GM12878 (cell line): ENCODE data around the gene NINL. TPM values are rescaled to one million over a fixed set of nuclear protein-coding genes. Genes with fewer than 3 reads are reported as not detected.

Experiments
- ATAC-seq: fragments of 200-7000 bp; cut with Tn5 transposase; 3 replicates; pipeline ENCODE4 v1.9.1; 2020; ENCODE audit warnings: mild to moderate bottlenecking, moderate library complexity
- BruUV-seq: library from RNA; stranded (reverse); fragments of 400-500 nt; replicated peaks from 2 replicates; lab custom pipeline; 2021; lab: Mats Ljungman, UMichigan
- CTCF ChIA-PET: fragments of 300-600 bp; sonication (Branson Sonifier 250); formaldehyde crosslinking; extraction: SDS; loops from one replicate; lab custom pipeline; 2021; ENCODE audit warnings: inconsistent platforms; lab: Yijun Ruan, JAX
- POLR2A ChIA-PET: fragments of 350-600 bp; formaldehyde crosslinking; extraction: SDS; loops from one replicate; lab custom pipeline; 2021; ENCODE audit warnings: inconsistent platforms; lab: Charles Lee
- RAD21 ChIA-PET: fragments of 300-600 bp; sonication (Branson Sonifier 250); formaldehyde crosslinking; loops from one replicate; lab custom pipeline; 2023; ENCODE audit warnings: antibody characterized with exemption; ENCODE audit not compliant: unreplicated experiment; lab: Charles Lee
- SMC1A ChIA-PET: fragments of 300-600 bp; sonication (Branson Sonifier 250); formaldehyde crosslinking; loops from one replicate; lab custom pipeline; 2023; ENCODE audit not compliant: unreplicated experiment, uncharacterized antibody; lab: Charles Lee
- DNase-seq: peaks from one replicate; pipeline ENCODE4 v3.0.0-alpha.2; 2011; ENCODE audit warnings: low read depth, low spot score
- FAIRE-seq: peaks from 3 replicates; lab custom pipeline; 2011; peaks lifted over from hg19 to GRCh38; lab: Jason Lieb, UNC
- H2AFZ ChIP-seq: 2 replicates; pipeline ENCODE4 v1.6.0; 2011; ENCODE audit warnings: low read depth, low read length, control low read depth; ENCODE audit not compliant: control insufficient read depth
- H3K27ac ChIP-seq: 2 replicates; pipeline ENCODE4 v1.5.1; 2011; ENCODE audit warnings: control low read depth; ENCODE audit not compliant: control insufficient read depth, insufficient read depth
- H3K27me3 ChIP-seq, 2 experiments: replicated peaks in 1 of 2; 2 replicates each; pipeline versions ENCODE4 v1.6.0 to v1.6.1; 2011; ENCODE audit warnings: low read length in 1 of 2; ENCODE audit not compliant: control insufficient read depth in 2 of 2, insufficient read depth in 2 of 2
- H3K36me3 ChIP-seq, 2 experiments: 2 replicates each; pipeline ENCODE4 v1.5.1; 2011; ENCODE audit warnings: low read length in 1 of 2; ENCODE audit not compliant: control insufficient read depth in 2 of 2, insufficient read depth in 2 of 2
- H3K4me1 ChIP-seq: 2 replicates; pipeline ENCODE4 v1.6.1; 2011; ENCODE audit warnings: mild to moderate bottlenecking, low read length, moderate library complexity, mixed read lengths; ENCODE audit not compliant: control insufficient read depth, insufficient read depth
- H3K4me2 ChIP-seq: 2 replicates; pipeline ENCODE4 v1.6.0; 2011; ENCODE audit warnings: control low read depth; ENCODE audit not compliant: control insufficient read depth, insufficient read depth
- H3K4me3 ChIP-seq: fragments of 200-600 bp; sonication (generic); 2 replicates; pipeline ENCODE4 v1.5.1; 2016
- H3K79me2 ChIP-seq: 2 replicates; pipeline ENCODE4 v1.6.0; 2011; ENCODE audit warnings: low read length; ENCODE audit not compliant: control insufficient read depth, insufficient read depth
- H3K9ac ChIP-seq: 2 replicates; pipeline ENCODE4 v1.8.0; 2011; ENCODE audit warnings: low read length, control low read depth, mixed read lengths; ENCODE audit not compliant: control insufficient read depth, insufficient read depth
- H3K9me3 ChIP-seq: replicated peaks from 3 replicates; pipeline ENCODE4 v1.5.1; 2011; ENCODE audit warnings: mild to moderate bottlenecking, low read length; ENCODE audit not compliant: control insufficient read depth, insufficient read depth
- H4K20me1 ChIP-seq: 2 replicates; pipeline ENCODE4 v1.6.0; 2011; ENCODE audit not compliant: control insufficient read depth, insufficient read depth
- EZH2 ChIP-seq: IDR thresholded peaks from 2 replicates; pipeline ENCODE4 v1.6.1; 2012; ENCODE audit warnings: low read depth, mild to moderate bottlenecking, control low read depth, inconsistent platforms, low read length, borderline replicate concordance; ENCODE audit not compliant: control insufficient read depth
- KLF5 ChIP-seq: fragments of 450-650 bp; IDR thresholded peaks from 2 replicates; pipeline ENCODE4 v1.6.1; 2014; ENCODE audit warnings: mild to moderate bottlenecking; ENCODE audit not compliant: partially characterized antibody
- MYC ChIP-seq: IDR thresholded peaks from 2 replicates; pipeline ENCODE4 v1.6.1; 2011; ENCODE audit warnings: mild to moderate bottlenecking, low read length, moderate library complexity, inconsistent platforms; ENCODE audit not compliant: insufficient read depth, insufficient replicate concordance, insufficient read length, severe bottlenecking
- RB1 ChIP-seq: fragments of 450-650 bp; formaldehyde crosslinking; IDR thresholded peaks from 2 replicates; pipeline ENCODE4 v1.6.1; 2017; ENCODE audit warnings: mild to moderate bottlenecking, borderline replicate concordance
- SMARCA5 ChIP-seq: fragments of 450-650 bp; IDR thresholded peaks from 2 replicates; pipeline ENCODE4 v1.6.1; 2017; ENCODE audit warnings: mild to moderate bottlenecking
- YY1 ChIP-seq: IDR thresholded peaks from 2 replicates; pipeline ENCODE4 v1.6.1; 2011; ENCODE audit warnings: low read depth, mild to moderate bottlenecking, low read length
- ZNF207 ChIP-seq: fragments of 450-650 bp; IDR thresholded peaks from 2 replicates; pipeline ENCODE4 v1.6.1; 2014; ENCODE audit warnings: antibody characterized with exemption, mild to moderate bottlenecking, borderline replicate concordance
- WGBS: methylation state at CpG from one replicate; pipeline ENCODE4 v1.1.6; 2016; ENCODE audit warnings: low lambda C conversion rate; ENCODE audit not compliant: insufficient replicate concordance, insufficient coverage; ENCODE audit errors: missing lambda C conversion rate; 5-methylcytosine and 5-hydroxymethylcytosine counted together
- in situ Hi-C: fragments of 300-500 bp; cut with MboI; formaldehyde crosslinking; loops from 9 replicates; pipeline ENCODE4 v1.14.3; 2018; ENCODE audit warnings: mixed read lengths
- intact Hi-C: fragments of 100-400 bp; cut with micrococcal nuclease; formaldehyde crosslinking; loops from one replicate; pipeline ENCODE4 v1.14.2; 2022; ENCODE audit not compliant: unreplicated experiment
- polyA plus RNA-seq, 11 experiments: library from polyadenylated mRNA; depleted of rRNA in 4 of 11; unstranded in 6 of 11; stranded (reverse) in 5 of 11; fragments of >200 nt; fragmentation: Nextera tagmentation in 4 of 11; fragmentation: Illumina TruSeq in 1 of 11; extraction: Ambion mirVana in 4 of 11; extraction: Trizol in 1 of 11; gene quantifications; 1 replicate in 1 of 11; 2 replicates in 10 of 11; pipeline versions ENCODE4 v1.2.1 to v1.2.3, GENCODE V29; 2011 to 2016; ENCODE audit warnings: inconsistent platforms in 2 of 11, missing spikeins in 2 of 11, low read depth in 1 of 11
- total RNA-seq, 4 experiments: library from RNA; depleted of rRNA in 3 of 4; stranded (reverse); fragments of >200 nt in 3 of 4; fragmentation: Illumina TruSeq in 1 of 4; extraction: Trizol in 1 of 4; gene quantifications; 2 replicates each; pipeline versions ENCODE4 v1.2.1 to v1.2.3, GENCODE V29; 2013 to 2021
- TF ChIP-seq, protein P1 (sequence below): fragments of 450-650 bp; IDR thresholded peaks from 2 replicates; pipeline ENCODE4 v1.6.1; 2017; ENCODE audit warnings: mild to moderate bottlenecking, moderate library complexity
- TF ChIP-seq, protein P2 (sequence below): fragments of 450-650 bp; IDR thresholded peaks from 2 replicates; pipeline ENCODE4 v1.6.1; 2014; ENCODE audit warnings: mild to moderate bottlenecking
- TF ChIP-seq, protein P3 (sequence below): fragments of 450-650 bp; IDR thresholded peaks from 2 replicates; pipeline ENCODE4 v1.6.1; 2016; ENCODE audit warnings: mild to moderate bottlenecking, moderate library complexity, borderline replicate concordance
- TF ChIP-seq, protein P4 (sequence below), 3 experiments: IDR thresholded peaks in 2 of 3; conservative IDR thresholded peaks in 1 of 3; 2 replicates each; pipeline ENCODE4 v1.5.1; 2011; ENCODE audit warnings: low read depth in 3 of 3, low read length in 3 of 3, mild to moderate bottlenecking in 3 of 3, control low read depth in 2 of 3, moderate library complexity in 2 of 3, inconsistent platforms in 1 of 3, mixed read lengths in 1 of 3; ENCODE audit not compliant: control insufficient read depth in 2 of 3, insufficient read depth in 1 of 3; ENCODE audit errors: extremely low read depth in 1 of 3

NINL gene
- total and polyA plus RNA-seq, 10 of the 15 experiments (the other 5 are each of a cell fraction or from before 2014, with no cell fraction given), result 0.04 to 0.77 (median 0.23) TPM; not detected in 1

DNA sequence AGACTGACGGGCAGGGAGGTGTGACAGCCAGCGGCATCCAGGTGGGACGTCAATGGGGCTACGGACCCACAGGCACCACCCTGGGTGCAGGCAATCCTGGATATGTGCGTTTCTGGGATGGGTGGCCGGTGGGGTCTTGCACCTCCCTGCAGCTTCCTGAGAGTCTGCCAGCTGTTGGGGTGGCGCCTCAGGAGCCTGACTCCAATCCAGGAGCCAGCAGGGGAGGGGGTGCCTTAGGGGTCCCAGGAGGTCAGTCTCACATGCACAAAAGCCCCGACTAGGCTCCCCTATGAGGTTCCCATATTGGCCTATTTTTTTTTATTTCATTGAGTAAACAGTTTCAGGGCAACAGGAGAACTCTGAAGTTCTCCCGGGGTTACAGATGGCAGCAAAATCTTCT lies 104.5 kb downstream of the NINL start (continued):
- TF ChIP-seq, protein P1, sequence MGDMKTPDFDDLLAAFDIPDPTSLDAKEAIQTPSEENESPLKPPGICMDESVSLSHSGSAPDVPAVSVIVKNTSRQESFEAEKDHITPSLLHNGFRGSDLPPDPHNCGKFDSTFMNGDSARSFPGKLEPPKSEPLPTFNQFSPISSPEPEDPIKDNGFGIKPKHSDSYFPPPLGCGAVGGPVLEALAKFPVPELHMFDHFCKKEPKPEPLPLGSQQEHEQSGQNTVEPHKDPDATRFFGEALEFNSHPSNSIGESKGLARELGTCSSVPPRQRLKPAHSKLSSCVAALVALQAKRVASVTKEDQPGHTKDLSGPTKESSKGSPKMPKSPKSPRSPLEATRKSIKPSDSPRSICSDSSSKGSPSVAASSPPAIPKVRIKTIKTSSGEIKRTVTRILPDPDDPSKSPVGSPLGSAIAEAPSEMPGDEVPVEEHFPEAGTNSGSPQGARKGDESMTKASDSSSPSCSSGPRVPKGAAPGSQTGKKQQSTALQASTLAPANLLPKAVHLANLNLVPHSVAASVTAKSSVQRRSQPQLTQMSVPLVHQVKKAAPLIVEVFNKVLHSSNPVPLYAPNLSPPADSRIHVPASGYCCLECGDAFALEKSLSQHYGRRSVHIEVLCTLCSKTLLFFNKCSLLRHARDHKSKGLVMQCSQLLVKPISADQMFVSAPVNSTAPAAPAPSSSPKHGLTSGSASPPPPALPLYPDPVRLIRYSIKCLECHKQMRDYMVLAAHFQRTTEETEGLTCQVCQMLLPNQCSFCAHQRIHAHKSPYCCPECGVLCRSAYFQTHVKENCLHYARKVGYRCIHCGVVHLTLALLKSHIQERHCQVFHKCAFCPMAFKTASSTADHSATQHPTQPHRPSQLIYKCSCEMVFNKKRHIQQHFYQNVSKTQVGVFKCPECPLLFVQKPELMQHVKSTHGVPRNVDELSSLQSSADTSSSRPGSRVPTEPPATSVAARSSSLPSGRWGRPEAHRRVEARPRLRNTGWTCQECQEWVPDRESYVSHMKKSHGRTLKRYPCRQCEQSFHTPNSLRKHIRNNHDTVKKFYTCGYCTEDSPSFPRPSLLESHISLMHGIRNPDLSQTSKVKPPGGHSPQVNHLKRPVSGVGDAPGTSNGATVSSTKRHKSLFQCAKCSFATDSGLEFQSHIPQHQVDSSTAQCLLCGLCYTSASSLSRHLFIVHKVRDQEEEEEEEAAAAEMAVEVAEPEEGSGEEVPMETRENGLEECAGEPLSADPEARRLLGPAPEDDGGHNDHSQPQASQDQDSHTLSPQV, result no peak

DNA sequence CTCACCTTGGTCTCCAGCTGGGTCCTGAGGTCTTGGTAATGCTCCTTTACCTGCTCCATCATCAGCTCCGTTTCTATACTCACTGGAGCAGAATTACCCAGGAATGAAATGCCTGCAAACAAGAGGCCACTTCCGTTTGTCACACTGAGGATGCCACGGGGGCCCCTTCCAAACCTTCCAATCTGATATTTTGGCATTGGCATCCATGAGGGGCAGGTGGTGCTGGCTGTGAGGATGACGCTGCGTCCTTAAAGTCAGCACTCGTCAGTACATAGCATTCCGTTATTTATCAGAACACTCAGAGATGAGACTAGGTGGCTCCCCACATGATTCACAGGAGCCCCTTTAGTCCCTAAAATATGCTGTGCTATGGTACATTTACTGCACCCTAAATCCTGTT lies 105.2 kb downstream of the NINL start:
- no peaks in the 10 kb centered on the region for H3K36me3 ChIP-seq
- no peak overlapping the region for H3K4me3 ChIP-seq
- H3K9ac ChIP-seq, result no peak overlapping the region
- no peak for DNase-seq
- ChIA-PET RAD21 (no interaction called here), CTCF (no interaction called here), SMC1A (no interaction called here), POLR2A (no interaction called here)
- no peak for ATAC-seq
- no peak overlapping the region for H3K27ac ChIP-seq
- WGBS, result 53% methylated on average over 7 of the region's 7 CpGs
- no peaks in the 10 kb centered on the region for H3K9me3 ChIP-seq
- H3K27me3 ChIP-seq, result no peaks in the 10 kb centered on the region; a peak in 1 of 4 replicates
- H3K4me1 ChIP-seq, result no peaks in the 10 kb centered on the region
- BruUV-seq, result no TSS peak
- no peaks in the 10 kb centered on the region for H3K79me2 ChIP-seq
- in situ Hi-C loops (no loop called here), intact Hi-C loops (no loop called here)
- H3K4me2 ChIP-seq, result no peak overlapping the region
- no peak overlapping the region for H2AFZ ChIP-seq
- FAIRE-seq, result no peak
- H4K20me1 ChIP-seq, result no peaks in the 10 kb centered on the region
- no peak for TF ChIP-seq RB1
- no peak for TF ChIP-seq KLF5
- TF ChIP-seq, protein P2, sequence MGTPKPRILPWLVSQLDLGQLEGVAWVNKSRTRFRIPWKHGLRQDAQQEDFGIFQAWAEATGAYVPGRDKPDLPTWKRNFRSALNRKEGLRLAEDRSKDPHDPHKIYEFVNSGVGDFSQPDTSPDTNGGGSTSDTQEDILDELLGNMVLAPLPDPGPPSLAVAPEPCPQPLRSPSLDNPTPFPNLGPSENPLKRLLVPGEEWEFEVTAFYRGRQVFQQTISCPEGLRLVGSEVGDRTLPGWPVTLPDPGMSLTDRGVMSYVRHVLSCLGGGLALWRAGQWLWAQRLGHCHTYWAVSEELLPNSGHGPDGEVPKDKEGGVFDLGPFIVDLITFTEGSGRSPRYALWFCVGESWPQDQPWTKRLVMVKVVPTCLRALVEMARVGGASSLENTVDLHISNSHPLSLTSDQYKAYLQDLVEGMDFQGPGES, result no peak
- TF ChIP-seq EZH2, result no peak
- no peak for TF ChIP-seq MYC
- TF ChIP-seq YY1, result no peak
- no peak for TF ChIP-seq SMARCA5
- TF ChIP-seq, protein P3, sequence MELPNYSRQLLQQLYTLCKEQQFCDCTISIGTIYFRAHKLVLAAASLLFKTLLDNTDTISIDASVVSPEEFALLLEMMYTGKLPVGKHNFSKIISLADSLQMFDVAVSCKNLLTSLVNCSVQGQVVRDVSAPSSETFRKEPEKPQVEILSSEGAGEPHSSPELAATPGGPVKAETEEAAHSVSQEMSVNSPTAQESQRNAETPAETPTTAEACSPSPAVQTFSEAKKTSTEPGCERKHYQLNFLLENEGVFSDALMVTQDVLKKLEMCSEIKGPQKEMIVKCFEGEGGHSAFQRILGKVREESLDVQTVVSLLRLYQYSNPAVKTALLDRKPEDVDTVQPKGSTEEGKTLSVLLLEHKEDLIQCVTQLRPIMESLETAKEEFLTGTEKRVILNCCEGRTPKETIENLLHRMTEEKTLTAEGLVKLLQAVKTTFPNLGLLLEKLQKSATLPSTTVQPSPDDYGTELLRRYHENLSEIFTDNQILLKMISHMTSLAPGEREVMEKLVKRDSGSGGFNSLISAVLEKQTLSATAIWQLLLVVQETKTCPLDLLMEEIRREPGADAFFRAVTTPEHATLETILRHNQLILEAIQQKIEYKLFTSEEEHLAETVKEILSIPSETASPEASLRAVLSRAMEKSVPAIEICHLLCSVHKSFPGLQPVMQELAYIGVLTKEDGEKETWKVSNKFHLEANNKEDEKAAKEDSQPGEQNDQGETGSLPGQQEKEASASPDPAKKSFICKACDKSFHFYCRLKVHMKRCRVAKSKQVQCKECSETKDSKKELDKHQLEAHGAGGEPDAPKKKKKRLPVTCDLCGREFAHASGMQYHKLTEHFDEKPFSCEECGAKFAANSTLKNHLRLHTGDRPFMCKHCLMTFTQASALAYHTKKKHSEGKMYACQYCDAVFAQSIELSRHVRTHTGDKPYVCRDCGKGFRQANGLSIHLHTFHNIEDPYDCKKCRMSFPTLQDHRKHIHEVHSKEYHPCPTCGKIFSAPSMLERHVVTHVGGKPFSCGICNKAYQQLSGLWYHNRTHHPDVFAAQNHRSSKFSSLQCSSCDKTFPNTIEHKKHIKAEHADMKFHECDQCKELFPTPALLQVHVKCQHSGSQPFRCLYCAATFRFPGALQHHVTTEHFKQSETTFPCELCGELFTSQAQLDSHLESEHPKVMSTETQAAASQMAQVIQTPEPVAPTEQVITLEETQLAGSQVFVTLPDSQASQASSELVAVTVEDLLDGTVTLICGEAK, result no peak
- TF ChIP-seq, protein P4, sequence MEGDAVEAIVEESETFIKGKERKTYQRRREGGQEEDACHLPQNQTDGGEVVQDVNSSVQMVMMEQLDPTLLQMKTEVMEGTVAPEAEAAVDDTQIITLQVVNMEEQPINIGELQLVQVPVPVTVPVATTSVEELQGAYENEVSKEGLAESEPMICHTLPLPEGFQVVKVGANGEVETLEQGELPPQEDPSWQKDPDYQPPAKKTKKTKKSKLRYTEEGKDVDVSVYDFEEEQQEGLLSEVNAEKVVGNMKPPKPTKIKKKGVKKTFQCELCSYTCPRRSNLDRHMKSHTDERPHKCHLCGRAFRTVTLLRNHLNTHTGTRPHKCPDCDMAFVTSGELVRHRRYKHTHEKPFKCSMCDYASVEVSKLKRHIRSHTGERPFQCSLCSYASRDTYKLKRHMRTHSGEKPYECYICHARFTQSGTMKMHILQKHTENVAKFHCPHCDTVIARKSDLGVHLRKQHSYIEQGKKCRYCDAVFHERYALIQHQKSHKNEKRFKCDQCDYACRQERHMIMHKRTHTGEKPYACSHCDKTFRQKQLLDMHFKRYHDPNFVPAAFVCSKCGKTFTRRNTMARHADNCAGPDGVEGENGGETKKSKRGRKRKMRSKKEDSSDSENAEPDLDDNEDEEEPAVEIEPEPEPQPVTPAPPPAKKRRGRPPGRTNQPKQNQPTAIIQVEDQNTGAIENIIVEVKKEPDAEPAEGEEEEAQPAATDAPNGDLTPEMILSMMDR (IDR thresholded peaks at IDR 0.05 in 2 of 3, conservative IDR thresholded peaks at IDR 0.05 in 1 of 3; ENCODE audit: control insufficient read depth in 2 of 3, extremely low read depth in 1 of 3, insufficient read depth in 1 of 3, low read depth in 3 of 3, low read length in 3 of 3), result no peak
- no peak for TF ChIP-seq ZNF207
